Retina (tissue), 1 donor: ENCODE results near the gene PCDHB16.
"Not testable (repeated sequence)": the region's sequence is repeated elsewhere in the genome, so short reads cannot be mapped to it uniquely, and the experiment has no call there.

Source experiments
- DNase-seq: peaks from one replicate; pipeline ENCODE4 v3.0.0-alpha.2; 2016

PCDHB16 gene

GRCh38 chr5:141182248-141182647 is at the start of gene PCDHB16:
Gene PCDHB16 (plus strand): TSS chr5:141182387. CDS start chr5:141182560, 173 bp downstream.
- DNase-seq, result peak; percentile 30

- DNase-seq, result peak; percentile 30
These were observed 47.0 kb upstream of the PCDHB16 start, which contains the start of gene PCDHB5 for GRCh38 chr5:141135030-141135717. Gene PCDHB5 (plus strand): TSS chr5:141135206. CDS start chr5:141135435, 229 bp downstream.

DNA sequence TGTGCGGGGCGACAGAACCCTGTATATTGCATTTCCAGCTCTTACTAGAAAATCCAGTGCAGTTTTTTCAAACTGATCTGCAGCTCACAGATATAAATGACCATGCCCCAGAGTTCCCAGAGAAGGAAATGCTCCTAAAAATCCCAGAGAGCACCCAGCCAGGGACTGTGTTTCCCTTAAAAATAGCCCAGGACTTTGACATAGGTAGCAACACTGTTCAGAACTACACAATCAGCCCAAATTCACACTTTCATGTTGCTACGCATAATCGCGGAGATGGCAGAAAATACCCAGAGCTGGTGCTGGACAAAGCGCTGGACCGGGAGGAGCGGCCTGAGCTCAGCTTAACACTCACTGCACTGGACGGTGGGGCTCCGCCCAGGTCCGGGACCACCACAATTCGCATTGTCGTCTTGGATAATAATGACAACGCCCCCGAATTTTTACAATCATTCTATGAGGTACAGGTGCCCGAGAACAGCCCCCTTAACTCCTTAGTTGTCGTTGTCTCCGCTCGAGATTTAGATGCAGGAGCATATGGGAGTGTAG is 46.4 kb upstream of the PCDHB16 start:
- no peak for DNase-seq

DNA sequence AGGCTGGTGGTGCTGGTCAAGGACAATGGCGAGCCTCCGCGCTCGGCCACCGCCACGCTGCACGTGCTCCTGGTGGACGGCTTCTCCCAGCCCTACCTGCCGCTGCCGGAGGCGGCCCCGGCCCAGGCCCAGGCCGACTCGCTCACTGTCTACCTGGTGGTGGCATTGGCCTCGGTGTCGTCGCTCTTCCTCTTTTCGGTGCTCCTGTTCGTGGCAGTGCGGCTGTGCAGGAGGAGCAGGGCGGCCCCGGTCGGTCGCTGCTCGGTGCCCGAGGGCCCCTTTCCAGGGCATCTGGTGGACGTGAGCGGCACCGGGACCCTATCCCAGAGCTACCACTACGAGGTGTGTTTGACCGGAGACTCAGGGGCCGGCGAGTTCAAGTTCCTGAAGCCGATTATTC is 44.8 kb upstream of the PCDHB16 start:
- not testable (repeated sequence) for DNase-seq

DNA sequence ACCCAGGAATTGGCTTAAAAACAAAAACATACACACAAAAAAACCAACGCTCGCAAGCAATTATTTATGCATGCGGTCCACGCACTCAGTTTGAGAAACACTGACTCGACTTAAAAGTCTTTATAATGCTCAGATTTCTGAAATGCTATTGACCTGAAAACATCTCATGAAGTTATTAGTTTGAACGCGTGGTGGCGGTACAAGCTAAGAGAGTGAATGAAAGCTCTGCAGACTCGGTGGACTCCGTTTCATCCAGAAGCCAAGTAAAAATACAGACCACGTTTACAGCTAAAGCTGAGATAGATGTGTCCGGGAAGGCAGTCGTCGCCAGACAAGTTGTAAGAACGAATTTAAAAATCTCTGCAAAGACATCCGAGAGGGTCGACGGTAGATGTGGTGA is 32.4 kb upstream of the PCDHB16 start, which contains the start of gene PCDHB6:
TSS of gene PCDHB6 (plus strand) at position 246 of the 400 bp plus-strand sequence. CDS start 201 bp downstream, outside the sequence.
- peak; percentile 9 for DNase-seq

DNA sequence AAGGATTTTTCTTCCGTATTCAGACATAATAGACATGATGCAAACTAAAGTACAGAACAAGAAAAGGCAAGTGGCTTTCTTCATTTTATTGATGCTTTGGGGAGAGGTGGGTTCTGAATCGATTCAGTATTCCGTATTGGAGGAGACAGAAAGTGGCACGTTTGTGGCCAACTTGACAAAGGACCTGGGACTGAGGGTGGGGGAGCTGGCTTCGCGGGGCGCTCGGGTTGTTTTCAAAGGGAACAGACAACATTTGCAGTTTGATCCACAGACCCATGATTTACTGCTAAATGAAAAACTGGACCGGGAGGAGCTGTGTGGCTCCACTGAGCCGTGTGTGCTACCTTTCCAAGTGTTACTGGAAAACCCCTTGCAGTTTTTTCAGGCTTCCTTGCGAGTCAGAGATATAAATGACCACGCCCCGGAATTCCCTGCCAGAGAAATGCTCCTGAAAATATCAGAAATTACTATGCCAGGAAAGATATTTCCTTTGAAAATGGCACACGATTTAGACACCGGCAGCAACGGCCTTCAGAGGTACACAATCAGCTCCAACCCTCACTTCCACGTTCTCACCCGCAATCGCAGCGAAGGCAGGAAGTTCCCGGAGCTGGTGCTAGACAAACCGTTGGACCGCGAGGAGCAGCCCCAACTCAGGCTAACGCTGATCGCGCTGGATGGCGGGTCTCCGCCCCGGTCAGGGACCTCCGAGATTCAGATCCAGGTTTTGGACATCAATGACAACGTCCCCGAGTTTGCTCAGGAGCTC is 31.8 kb upstream of the PCDHB16 start:
- no peak for DNase-seq

- no peak for DNase-seq
These were observed 31.2 kb upstream of the PCDHB16 start for GRCh38 chr5:141150993-141151325.

- not testable (repeated sequence) for DNase-seq
These were observed 30.6 kb upstream of the PCDHB16 start for GRCh38 chr5:141151632-141152031.

GRCh38 chr5:141152096-141152495 is 30.1 kb upstream of the PCDHB16 start:
- not testable (repeated sequence) for DNase-seq

- DNase-seq, result no peak
These were observed 26.4 kb upstream of the PCDHB16 start for GRCh38 chr5:141155540-141156374.

DNA sequence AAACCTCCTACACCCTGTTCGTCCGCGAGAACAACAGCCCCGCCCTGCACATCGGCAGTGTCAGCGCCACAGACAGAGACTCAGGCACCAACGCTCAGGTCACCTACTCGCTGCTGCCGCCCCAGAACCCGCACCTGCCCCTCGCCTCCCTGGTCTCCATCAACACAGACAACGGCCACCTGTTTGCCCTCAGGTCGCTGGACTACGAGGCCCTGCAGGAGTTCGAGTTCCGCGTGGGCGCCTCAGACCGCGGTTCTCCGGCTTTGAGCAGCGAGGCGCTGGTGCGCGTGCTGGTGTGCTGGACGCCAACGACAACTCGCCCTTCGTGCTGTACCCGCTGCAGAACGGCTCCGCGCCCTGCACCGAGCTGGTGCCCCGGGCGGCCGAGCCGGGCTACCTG is 24.8 kb upstream of the PCDHB16 start:
- DNase-seq, result not testable (repeated sequence)

DNA sequence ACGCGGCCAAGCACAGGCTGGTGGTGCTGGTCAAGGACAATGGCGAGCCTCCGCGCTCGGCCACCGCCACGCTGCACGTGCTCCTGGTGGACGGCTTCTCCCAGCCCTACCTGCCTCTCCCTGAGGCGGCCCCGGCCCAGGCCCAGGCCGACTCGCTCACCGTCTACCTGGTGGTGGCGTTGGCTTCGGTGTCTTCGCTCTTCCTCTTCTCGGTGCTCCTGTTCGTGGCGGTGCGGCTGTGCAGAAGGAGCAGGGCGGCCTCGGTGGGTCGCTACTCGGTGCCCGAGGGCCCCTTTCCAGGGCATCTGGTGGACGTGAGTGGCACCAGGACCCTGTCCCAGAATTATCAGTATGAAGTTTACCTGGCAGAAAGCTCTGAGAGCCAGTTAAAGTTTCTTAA is 24.3 kb upstream of the PCDHB16 start:
- DNase-seq, result not testable (repeated sequence)

DNA sequence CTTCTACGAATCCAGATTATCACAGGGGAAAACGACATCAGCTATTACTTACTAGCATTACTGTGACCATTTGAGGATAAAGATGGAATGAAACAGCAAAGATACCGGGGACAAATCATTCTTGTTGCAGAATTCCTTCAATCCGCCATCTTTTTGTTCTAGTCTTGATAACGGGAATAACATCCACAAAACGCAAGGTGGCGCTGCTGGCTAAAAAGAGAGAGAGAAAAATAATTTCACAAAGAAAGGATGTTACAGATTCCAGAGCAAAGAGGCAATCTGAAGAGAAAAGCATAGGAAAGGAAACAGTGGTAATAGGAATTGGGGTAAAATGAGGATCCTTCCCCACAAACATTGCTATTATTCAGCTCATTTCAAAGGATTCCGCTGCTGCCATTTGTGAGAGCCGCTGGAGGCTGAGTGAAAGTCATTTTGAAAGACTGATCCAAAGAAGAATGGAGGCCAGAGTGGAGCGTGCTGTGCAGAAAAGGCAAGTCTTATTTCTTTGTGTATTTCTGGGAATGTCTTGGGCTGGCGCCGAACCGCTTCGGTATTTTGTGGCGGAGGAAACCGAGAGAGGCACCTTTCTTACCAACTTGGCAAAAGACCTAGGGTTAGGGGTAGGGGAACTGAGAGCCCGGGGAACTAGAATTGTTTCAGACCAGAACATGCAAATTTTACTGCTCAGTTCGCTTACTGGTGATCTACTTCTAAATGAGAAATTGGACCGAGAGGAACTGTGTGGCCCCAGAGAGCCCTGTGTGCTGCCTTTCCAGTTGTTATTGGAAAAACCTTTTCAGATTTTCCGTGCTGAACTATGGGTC is 9.6 kb upstream of the PCDHB16 start, which contains the start of gene PCDHB7:
TSS of gene PCDHB7 (plus strand) at position 264 of the 824 bp plus-strand sequence. CDS start at position 456, 192 bp downstream.
- DNase-seq, result peak; percentile 9

DNA sequence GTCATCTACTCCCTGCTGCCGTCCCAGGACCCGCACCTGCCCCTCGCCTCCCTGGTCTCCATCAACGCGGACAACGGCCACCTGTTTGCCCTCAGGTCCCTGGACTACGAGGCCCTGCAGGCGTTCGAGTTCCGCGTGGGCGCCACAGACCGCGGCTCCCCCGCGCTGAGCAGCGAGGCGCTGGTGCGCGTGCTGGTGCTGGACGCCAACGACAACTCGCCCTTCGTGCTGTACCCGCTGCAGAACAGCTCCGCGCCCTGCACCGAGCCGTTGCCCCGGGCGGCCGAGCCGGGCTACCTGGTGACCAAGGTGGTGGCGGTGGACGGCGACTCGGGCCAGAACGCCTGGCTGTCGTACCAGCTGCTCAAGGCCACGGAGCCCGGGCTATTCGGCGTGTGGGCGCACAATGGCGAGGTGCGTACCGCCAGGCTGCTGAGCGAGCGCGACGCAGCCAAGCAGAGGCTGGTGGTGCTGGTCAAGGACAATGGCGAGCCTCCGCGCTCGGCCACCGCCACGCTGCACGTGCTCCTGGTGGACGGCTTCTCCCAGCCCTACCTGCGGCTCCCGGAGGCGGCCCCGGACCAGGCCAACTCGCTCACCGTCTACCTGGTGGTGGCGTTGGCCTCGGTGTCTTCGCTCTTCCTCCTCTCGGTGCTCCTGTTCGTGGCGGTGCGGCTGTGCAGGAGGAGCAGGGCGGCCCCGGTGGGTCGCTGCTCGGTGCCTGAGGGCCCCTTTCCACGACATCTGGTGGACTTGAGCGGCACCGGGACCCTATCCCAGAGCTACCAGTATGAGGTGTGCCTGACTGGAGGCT is 7.7 kb upstream of the PCDHB16 start:
- DNase-seq, result not testable (repeated sequence)

DNA sequence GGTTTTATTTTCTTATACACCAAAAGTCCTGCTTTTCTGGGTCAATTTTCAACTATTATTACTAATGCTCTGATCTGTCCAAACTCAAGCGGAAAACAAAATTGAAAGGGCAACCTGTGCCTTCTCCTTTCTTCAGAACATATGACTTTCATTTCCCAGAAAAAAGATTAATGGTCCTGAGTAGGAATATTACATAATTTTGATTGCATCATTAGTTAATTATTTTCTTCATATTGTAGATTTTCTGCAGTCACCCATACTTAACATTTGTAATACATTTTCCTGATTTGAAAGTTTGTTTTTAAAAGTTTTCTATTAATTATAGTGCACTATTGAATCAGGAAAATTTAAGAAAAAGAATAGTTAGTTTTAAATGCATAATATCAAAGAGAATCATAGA is 6.3 kb upstream of the PCDHB16 start:
- no peak for DNase-seq

GRCh38 chr5:141177577-141178191 is 4.5 kb upstream of the PCDHB16 start, which contains the start of gene PCDHB8:
Gene PCDHB8 (plus strand): TSS chr5:141177790. CDS start chr5:141178035, 245 bp downstream.
- not testable (repeated sequence) for DNase-seq

DNA sequence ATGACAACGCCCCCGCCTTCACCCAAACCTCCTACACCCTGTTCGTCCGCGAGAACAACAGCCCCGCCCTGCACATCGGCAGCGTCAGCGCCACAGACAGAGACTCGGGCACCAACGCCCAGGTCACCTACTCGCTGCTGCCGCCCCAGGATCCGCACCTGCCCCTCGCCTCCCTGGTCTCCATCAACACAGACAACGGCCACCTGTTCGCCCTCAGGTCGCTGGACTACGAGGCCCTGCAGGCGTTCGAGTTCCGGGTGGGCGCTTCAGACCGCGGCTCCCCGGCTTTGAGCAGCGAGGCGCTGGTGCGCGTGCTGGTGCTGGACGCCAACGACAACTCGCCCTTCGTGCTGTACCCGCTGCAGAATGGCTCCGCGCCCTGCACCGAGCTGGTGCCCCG is 2.8 kb upstream of the PCDHB16 start:
- DNase-seq, result not testable (repeated sequence)

DNA sequence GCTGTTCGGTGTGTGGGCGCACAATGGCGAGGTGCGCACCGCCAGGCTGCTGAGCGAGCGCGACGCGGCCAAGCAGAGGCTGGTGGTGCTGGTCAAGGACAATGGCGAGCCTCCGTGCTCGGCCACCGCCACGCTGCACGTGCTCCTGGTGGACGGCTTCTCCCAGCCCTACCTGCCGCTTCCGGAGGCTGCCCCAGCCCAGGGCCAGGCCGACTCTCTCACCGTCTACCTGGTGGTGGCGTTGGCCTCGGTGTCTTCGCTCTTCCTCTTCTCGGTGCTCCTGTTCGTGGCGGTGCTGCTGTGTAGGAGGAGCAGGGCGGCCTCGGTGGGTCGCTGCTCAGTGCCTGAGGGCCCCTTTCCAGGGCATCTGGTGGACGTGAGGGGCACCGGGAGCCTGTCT is 2.3 kb upstream of the PCDHB16 start:
- DNase-seq, result not testable (repeated sequence)

GRCh38 chr5:141180313-141180712 is 1.9 kb upstream of the PCDHB16 start:
- no peak for DNase-seq
